NCI-H1092 (cell line): Measurements from ENCODE around the gene MRPL49.

Experiments
- DNase-seq: peaks from one replicate; lab custom pipeline; 2025; lab: John Stamatoyannopoulos, UW

The MRPL49 gene

GRCh38 chr11:65121865-65122696 is at the start of gene MRPL49, which contains the start of gene FAU:
Gene MRPL49 (plus strand): TSS chr11:65122321. CDS start chr11:65122347, 26 bp downstream.
Gene FAU (minus strand): TSS chr11:65122134. CDS start chr11:65121813, 321 bp downstream.
- peak; percentile 99 for DNase-seq

- no peak for DNase-seq
Observed at GRCh38 chr11:65072631-65072966, 49.5 kb upstream of the MRPL49 start.

GRCh38 chr11:65077451-65077850 is 44.7 kb upstream of the MRPL49 start:
- no peak for DNase-seq

- peak; percentile 9 for DNase-seq
Observed at GRCh38 chr11:65078151-65078550, 44.0 kb upstream of the MRPL49 start.

- DNase-seq, result no peak
Observed at GRCh38 chr11:65078786-65079342, 43.3 kb upstream of the MRPL49 start.

GRCh38 chr11:65083134-65083833 is 38.8 kb upstream of the MRPL49 start:
- DNase-seq, result no peak

GRCh38 chr11:65083834-65084597 is 38.1 kb upstream of the MRPL49 start, which contains the start of the genes CDCA5 and ZFPL1:
Gene CDCA5 (minus strand): TSS chr11:65084040. CDS start chr11:65083978, 62 bp downstream.
Gene ZFPL1 (plus strand): TSS chr11:65084222. CDS start chr11:65084699, 477 bp downstream.
- peak; percentile 97 for DNase-seq

GRCh38 chr11:65084598-65085375 is 37.3 kb upstream of the MRPL49 start:
- DNase-seq, result no peak

GRCh38 chr11:65085446-65085845 is 36.7 kb upstream of the MRPL49 start:
- no peak for DNase-seq

GRCh38 chr11:65086809-65087208 is 35.3 kb upstream of the MRPL49 start:
- no peak for DNase-seq

GRCh38 chr11:65087216-65087615 is 34.9 kb upstream of the MRPL49 start:
- DNase-seq, result no peak

GRCh38 chr11:65087827-65088226 is 34.3 kb upstream of the MRPL49 start:
- no peak for DNase-seq

GRCh38 chr11:65089621-65090020 is 32.5 kb upstream of the MRPL49 start:
- DNase-seq, result no peak

GRCh38 chr11:65090628-65091027 is 31.5 kb upstream of the MRPL49 start:
- DNase-seq, result no peak

- no peak for DNase-seq
Observed at GRCh38 chr11:65095427-65095826, 26.7 kb upstream of the MRPL49 start.

- DNase-seq, result peak; percentile 92
Observed at GRCh38 chr11:65095974-65096806, 25.9 kb upstream of the MRPL49 start, which contains the start of gene VPS51. Gene VPS51 (plus strand): TSS chr11:65096214. CDS start chr11:65096251, 37 bp downstream.

GRCh38 chr11:65096926-65097325 is 25.2 kb upstream of the MRPL49 start:
- no peak for DNase-seq

- DNase-seq, result no peak
Observed at GRCh38 chr11:65100674-65101350, 21.3 kb upstream of the MRPL49 start.
